PC-3 (cell line): ENCODE results near the gene OSBPL2. TPM values are rescaled to one million over a fixed set of nuclear protein-coding genes. Genes with fewer than 3 reads are reported as not detected.

Experiments
- ATAC-seq: fragments of 200-7000 bp; cut with Tn5 transposase; 2 replicates; pipeline ENCODE4 v1.9.1; 2020; ENCODE audit warnings: mild to moderate bottlenecking, moderate library complexity
- BruUV-seq: library from RNA; stranded (reverse); fragments of 400-500 nt; replicated peaks from 2 replicates; lab custom pipeline; 2021; lab: Mats Ljungman, UMichigan
- CTCF ChIA-PET: fragments of 300-600 bp; sonication (Branson Sonifier 250); formaldehyde crosslinking; loops from one replicate; lab custom pipeline; 2022; ENCODE audit warnings: antibody characterized with exemption; lab: Charles Lee
- POLR2A ChIA-PET: fragments of 300-600 bp; sonication (Branson Sonifier 250); formaldehyde crosslinking; loops from one replicate; lab custom pipeline; 2022; ENCODE audit warnings: antibody characterized with exemption; ENCODE audit not compliant: unreplicated experiment; lab: Charles Lee
- DNase-seq: peaks from one replicate; pipeline ENCODE4 v3.0.0-alpha.2; 2015
- H2AFZ ChIP-seq: fragments of 300-600 bp; sonication (generic); 2 replicates; pipeline ENCODE4 v1.6.0; 2016; ENCODE audit warnings: antibody characterized with exemption, low read length
- H3F3A ChIP-seq: fragments of 300-600 bp; sonication (generic); one replicate; pipeline ENCODE4 v1.6.0; 2017; ENCODE audit warnings: antibody characterized with exemption, low read length, control low read depth, mild to moderate bottlenecking; ENCODE audit not compliant: unreplicated experiment
- H3K27ac ChIP-seq: fragments of 300-600 bp; sonication (generic); 2 replicates; pipeline ENCODE4 v1.5.1; 2016; ENCODE audit warnings: mild to moderate bottlenecking, low read length
- H3K27me3 ChIP-seq: fragments of 300-600 bp; sonication (generic); 2 replicates; pipeline ENCODE4 v1.6.1; 2016; ENCODE audit warnings: low read length, mixed read lengths
- H3K36me3 ChIP-seq: fragments of 300-600 bp; sonication (generic); 2 replicates; pipeline ENCODE4 v1.6.1; 2016; ENCODE audit warnings: low read depth, mixed run types, low read length, mixed read lengths
- H3K4me1 ChIP-seq: fragments of 300-600 bp; sonication (generic); 2 replicates; pipeline ENCODE4 v1.5.1; 2016; ENCODE audit warnings: low read length; ENCODE audit not compliant: insufficient read depth
- H3K4me2 ChIP-seq: fragments of 300-600 bp; sonication (generic); 2 replicates; pipeline ENCODE4 v1.6.0; 2016; ENCODE audit warnings: low read length
- H3K4me3 ChIP-seq: fragments of 300-600 bp; sonication (generic); 2 replicates; pipeline ENCODE4 v1.5.1; 2016; ENCODE audit warnings: mild to moderate bottlenecking, low read length, mixed read lengths
- H3K79me2 ChIP-seq: fragments of 300-600 bp; sonication (generic); 2 replicates; pipeline ENCODE4 v1.6.1; 2017; ENCODE audit warnings: low read length, mixed read lengths
- H3K9ac ChIP-seq: fragments of 300-600 bp; sonication (generic); 2 replicates; pipeline ENCODE4 v1.6.0; 2016; ENCODE audit warnings: mild to moderate bottlenecking, low read length
- H3K9me2 ChIP-seq: fragments of 300-600 bp; sonication (generic); replicated peaks from 2 replicates; pipeline ENCODE4 v1.6.1; 2016; ENCODE audit warnings: mixed run types, low read length, mixed read lengths
- H3K9me3 ChIP-seq: fragments of 300-600 bp; sonication (generic); 2 replicates; pipeline ENCODE4 v1.6.1; 2016; ENCODE audit warnings: low read length, mixed read lengths
- H4K20me1 ChIP-seq: fragments of 300-600 bp; sonication (generic); 2 replicates; pipeline ENCODE4 v1.6.1; 2016; ENCODE audit warnings: low read length, mixed read lengths
- CTCF ChIP-seq: fragments of 300-600 bp; sonication (generic); conservative IDR thresholded peaks from 2 replicates; pipeline ENCODE4 v1.5.1; 2017; ENCODE audit warnings: antibody characterized with exemption, low read depth, mild to moderate bottlenecking, low read length
- EZH2 ChIP-seq: fragments of 300-600 bp; sonication (generic); IDR thresholded peaks from one replicate; pipeline ENCODE4 v1.6.1; 2017; ENCODE audit warnings: antibody characterized with exemption, mild to moderate bottlenecking, low read length; ENCODE audit not compliant: unreplicated experiment
- EZH2phosphoT487 ChIP-seq: fragments of 300-600 bp; sonication (generic); IDR thresholded peaks from 2 replicates; pipeline ENCODE4 v1.6.1; 2018; ENCODE audit warnings: mild to moderate bottlenecking, antibody characterized with exemption, low read length, borderline replicate concordance
- intact Hi-C: fragments of 100-400 bp; cut with micrococcal nuclease; formaldehyde crosslinking; loops from 2 replicates; pipeline ENCODE4 v1.9.0; 2023
- total RNA-seq: library from RNA; depleted of rRNA; stranded (reverse); fragments of >200 nt; gene quantifications from 2 replicates; pipeline ENCODE4 v1.2.3, GENCODE V29; 2014

The OSBPL2 gene
- total RNA-seq, 1 experiment from 2014 or later: 39.7 TPM

DNA sequence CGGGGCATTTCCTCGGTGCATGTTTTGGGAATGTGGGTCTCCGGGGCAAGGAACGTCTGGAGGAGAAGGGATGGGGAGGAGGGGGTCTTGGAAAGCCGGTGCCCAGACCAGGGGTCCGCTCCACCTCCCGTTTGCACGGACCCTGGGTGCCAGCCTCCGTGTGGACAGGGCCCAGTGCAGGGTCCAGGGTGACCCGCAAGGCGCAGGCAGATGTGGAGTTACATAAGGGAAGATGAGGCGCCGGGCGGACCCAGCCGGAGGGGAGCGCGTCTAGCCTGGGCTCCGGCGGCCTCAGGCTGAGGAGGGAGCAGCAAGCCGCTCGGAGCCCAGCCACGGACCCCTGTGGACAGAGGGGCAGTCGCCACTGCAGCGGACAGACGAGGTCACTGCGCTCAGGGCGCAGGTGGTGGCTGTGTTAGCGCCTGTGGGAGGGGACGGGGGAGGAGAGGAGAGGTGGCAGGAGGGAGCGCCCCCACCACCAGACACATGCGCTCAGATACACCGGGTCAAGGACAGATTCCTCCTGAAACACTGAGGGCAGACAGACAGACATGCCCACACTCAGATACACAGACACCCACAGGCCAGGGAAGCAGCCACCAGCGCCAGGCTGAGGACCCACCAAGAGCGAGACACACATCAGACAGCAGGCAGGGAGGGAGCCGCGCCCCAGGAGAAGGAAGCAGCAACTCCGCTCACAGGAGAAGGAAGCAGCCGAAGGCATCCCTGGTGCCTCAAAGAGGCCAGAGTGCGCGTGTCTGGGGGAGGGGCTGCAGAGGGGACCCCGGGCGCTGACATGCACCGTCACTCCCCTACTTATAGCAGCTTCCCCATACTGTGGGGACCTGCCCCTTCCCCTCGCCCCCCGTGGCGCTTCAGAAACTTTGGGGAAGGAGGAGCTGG is 17.4 kb upstream of the OSBPL2 start:
- BruUV-seq: no TSS peak

GRCh38 chr20:62222266-62222850 is 16.0 kb upstream of the OSBPL2 start:
- POLR2A ChIA-PET: no interaction called here
- H3K27ac ChIP-seq: no peak overlapping the region
- H3K9me3 ChIP-seq: no peaks in the 10 kb centered on the region
- intact Hi-C loops: no loop called here
- no peak overlapping the region for H3K9ac ChIP-seq
- H2AFZ ChIP-seq: no peak overlapping the region
- TF ChIP-seq EZH2phosphoT487 (no peak), CTCF (no peak), EZH2 (no peak)
- ATAC-seq (no peak), DNase-seq (no peak)
- no peaks in the 10 kb centered on the region for H4K20me1 ChIP-seq
- H3K4me2 ChIP-seq: no peak overlapping the region
- no TSS peak for BruUV-seq
- CTCF ChIA-PET: no interaction called here
- no peaks in the 10 kb centered on the region for H3F3A ChIP-seq
- no peaks in the 10 kb centered on the region for H3K36me3 ChIP-seq
- H3K27me3 ChIP-seq: peaks cover 28% of the 10 kb centered on the region
- H3K4me1 ChIP-seq: no peaks in the 10 kb centered on the region
- H3K9me2 ChIP-seq: no peaks in the 10 kb centered on the region
- no peak overlapping the region for H3K4me3 ChIP-seq
- no peaks in the 10 kb centered on the region for H3K79me2 ChIP-seq

More for the DNA sequence above, 17.4 kb upstream of the OSBPL2 start:
- no peaks in the 10 kb centered on the region for H4K20me1 ChIP-seq
- no peak overlapping the region for H3K9ac ChIP-seq
- CTCF ChIA-PET: no interaction called here
- no peak overlapping the region for H3K4me2 ChIP-seq
- H3K4me3 ChIP-seq: no peak overlapping the region
- TF ChIP-seq EZH2 (no peak), CTCF (no peak), EZH2phosphoT487 (no peak)
- peaks cover 28% of the 10 kb centered on the region for H3K27me3 ChIP-seq
- H3K27ac ChIP-seq: no peak overlapping the region
- intact Hi-C loops: no loop called here
- no peak for ATAC-seq
- H3K9me3 ChIP-seq: no peaks in the 10 kb centered on the region
- H3K36me3 ChIP-seq: no peaks in the 10 kb centered on the region
- H3K9me2 ChIP-seq: no peaks in the 10 kb centered on the region
- no peaks in the 10 kb centered on the region for H3K79me2 ChIP-seq
- DNase-seq: no peak
- POLR2A ChIA-PET: no interaction called here
- no peak overlapping the region for H2AFZ ChIP-seq
- no peaks in the 10 kb centered on the region for H3K4me1 ChIP-seq
- H3F3A ChIP-seq: no peaks in the 10 kb centered on the region

DNA sequence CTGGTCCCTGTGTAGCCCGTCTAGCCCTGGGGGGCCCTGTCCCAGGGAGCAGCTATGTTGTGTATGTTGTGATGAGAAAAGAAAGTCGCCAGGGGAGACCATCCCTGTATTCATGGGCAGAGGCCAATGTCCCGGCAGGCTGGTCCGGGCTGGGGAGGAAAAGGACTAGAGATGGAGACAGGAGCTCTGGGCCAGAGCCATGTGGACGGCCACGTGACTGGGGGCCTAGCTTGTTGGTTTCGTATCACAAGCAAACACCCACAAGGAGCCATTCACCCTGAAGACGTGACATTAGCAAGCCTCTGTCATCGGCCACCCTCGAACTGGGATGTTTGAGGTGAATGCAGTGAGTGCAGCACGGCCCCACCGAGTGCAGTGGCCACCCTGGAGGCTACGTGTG is 15.3 kb upstream of the OSBPL2 start:
- H3K4me3 ChIP-seq: no peak overlapping the region
- H4K20me1 ChIP-seq: no peaks in the 10 kb centered on the region
- no peak overlapping the region for H3K9ac ChIP-seq
- no peaks in the 10 kb centered on the region for H3K9me3 ChIP-seq
- ATAC-seq (no peak), DNase-seq (no peak)
- no peak overlapping the region for H3K27ac ChIP-seq
- H3K4me1 ChIP-seq: no peaks in the 10 kb centered on the region
- no peaks in the 10 kb centered on the region for H3K36me3 ChIP-seq
- no peaks in the 10 kb centered on the region for H3F3A ChIP-seq
- intact Hi-C loops: no loop called here
- CTCF ChIA-PET: no interaction called here
- H3K27me3 ChIP-seq: peaks cover 28% of the 10 kb centered on the region
- H3K4me2 ChIP-seq: no peak overlapping the region
- no TSS peak for BruUV-seq
- TF ChIP-seq EZH2: no peak
- no peak for TF ChIP-seq CTCF
- TF ChIP-seq EZH2phosphoT487: no peak
- H3K9me2 ChIP-seq: no peaks in the 10 kb centered on the region
- no peaks in the 10 kb centered on the region for H3K79me2 ChIP-seq
- H2AFZ ChIP-seq: no peak overlapping the region
- POLR2A ChIA-PET: no interaction called here
